ENCODE results near the gene RSRP1. TPM values are rescaled to one million over a fixed set of nuclear protein-coding genes. Genes with fewer than 3 reads are reported as not detected.
"Not testable (repeated sequence)": the region's sequence is repeated elsewhere in the genome, so short reads cannot be mapped to it uniquely, and the experiment has no call there.

Gene RSRP1
- total RNA-seq, 1 donor from 2014 or later, result 222 TPM

DNA sequence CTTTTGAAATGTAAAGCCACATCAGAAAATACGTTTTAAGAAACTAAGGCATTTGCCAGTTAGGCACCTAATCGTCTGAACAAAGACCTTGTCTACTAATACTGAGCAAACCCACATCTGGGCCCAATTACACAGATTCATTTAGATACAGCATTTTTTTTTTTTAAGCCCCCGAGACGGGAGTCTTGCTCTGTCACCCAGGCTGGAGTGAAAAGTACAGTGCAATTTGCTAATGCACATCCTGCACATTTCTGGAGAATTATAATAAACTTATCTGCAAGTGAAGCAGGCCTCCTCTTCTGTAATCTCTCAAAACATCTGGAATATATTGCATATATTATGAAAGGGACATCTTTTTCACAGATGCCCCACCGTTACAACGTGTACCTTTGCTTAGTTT is 3.3 kb downstream of the RSRP1 start:
- Mint-ChIP-seq H3K27ac (no peak overlapping the region), H3K27me3 (no peaks in the 10 kb centered on the region), H3K9me3 (no peaks in the 10 kb centered on the region), H3K36me3 (ENCODE audit: low read depth) (peaks cover 75% of the 10 kb centered on the region), H3K4me3 (no peak overlapping the region), H3K4me1 (peaks cover 68% of the 10 kb centered on the region)
- ChIA-PET POLR2A (interaction anchor here (1.7 to 2.0 kb wide), 2 partner anchors 11 to 12 kb away, joined by 3 to 16 read pairs; partner anchors contain the start of gene SYF2), CTCF (no interaction called here)
- TF ChIP-seq, protein P1, sequence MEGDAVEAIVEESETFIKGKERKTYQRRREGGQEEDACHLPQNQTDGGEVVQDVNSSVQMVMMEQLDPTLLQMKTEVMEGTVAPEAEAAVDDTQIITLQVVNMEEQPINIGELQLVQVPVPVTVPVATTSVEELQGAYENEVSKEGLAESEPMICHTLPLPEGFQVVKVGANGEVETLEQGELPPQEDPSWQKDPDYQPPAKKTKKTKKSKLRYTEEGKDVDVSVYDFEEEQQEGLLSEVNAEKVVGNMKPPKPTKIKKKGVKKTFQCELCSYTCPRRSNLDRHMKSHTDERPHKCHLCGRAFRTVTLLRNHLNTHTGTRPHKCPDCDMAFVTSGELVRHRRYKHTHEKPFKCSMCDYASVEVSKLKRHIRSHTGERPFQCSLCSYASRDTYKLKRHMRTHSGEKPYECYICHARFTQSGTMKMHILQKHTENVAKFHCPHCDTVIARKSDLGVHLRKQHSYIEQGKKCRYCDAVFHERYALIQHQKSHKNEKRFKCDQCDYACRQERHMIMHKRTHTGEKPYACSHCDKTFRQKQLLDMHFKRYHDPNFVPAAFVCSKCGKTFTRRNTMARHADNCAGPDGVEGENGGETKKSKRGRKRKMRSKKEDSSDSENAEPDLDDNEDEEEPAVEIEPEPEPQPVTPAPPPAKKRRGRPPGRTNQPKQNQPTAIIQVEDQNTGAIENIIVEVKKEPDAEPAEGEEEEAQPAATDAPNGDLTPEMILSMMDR (IDR thresholded peaks at IDR 0.05), result no peak
- ATAC-seq (ENCODE audit: low read depth) (no peak), DNase-seq (no peak)
- intact Hi-C loops (cut with micrococcal nuclease), result loop anchor here (10.0 kb wide), 2 partner anchors 281 to 829 kb away; partner anchors contain the start of genes NIPAL3 and STPG1

DNA sequence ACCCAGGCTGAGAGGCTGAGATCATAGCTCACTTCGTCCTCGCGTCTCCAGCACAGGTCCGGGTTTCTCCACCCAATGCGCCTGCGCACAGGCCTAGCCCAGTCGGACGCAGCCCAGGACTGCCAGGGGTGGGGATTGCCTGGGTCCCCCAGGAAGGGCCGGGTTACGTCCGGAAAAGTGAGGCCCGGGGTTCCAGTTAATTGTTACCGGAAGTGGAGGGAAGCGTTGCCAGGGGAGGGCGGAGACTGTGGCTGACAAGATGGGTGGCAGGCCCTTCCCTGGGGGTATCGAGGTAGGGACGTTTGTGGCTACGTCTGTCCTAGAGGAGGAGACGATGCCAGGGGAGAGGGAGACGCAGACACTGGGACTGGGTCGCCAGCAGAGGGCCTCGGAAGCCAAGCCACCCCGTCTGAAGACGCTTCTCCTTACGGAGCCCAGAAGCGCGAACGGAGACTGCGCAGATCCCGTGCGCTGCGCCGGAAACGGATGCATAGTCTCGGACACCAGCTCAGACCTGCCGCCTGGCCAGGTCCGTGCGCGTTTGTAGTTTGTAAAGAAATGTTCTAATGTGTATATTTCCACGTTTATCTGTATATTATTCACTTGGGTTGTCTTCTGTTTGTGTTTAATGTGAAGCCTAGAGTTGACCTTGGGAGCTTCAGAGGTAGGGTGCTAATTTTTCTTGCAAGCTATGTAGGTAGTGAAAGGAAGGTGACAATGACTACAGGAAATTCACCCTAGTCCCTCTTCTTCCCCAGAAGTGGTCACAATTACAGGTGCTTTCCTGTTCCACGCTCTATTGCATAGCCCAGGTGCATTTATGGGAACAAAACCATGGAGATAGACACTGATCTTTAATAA is 7.3 kb downstream of the RSRP1 start:
- ATAC-seq (ENCODE audit: low read depth), result peak; percentile 87
- ChIA-PET CTCF (interaction anchor here (0.7 to 1.6 kb wide), 4 partner anchors 9 to 248 kb away, joined by 3 to 10 read pairs (median 4); partner anchors contain the start of gene RSRP1), POLR2A (interaction anchor here (0.8 to 4.7 kb wide), 12 partner anchors 8 to 1260 kb away, joined by 3 to 25 read pairs (median 4); partner anchors contain the start of genes CLIC4, MACO1, SYF2 and TMEM50A)
- H3K4me3 Mint-ChIP-seq, result peak overlapping the region; percentile 96
- DNase-seq, result peak; percentile 79
- H3K9me3 Mint-ChIP-seq, result no peaks in the 10 kb centered on the region
- H3K27ac Mint-ChIP-seq, result peak overlapping the region; percentile 97
- intact Hi-C loops (cut with micrococcal nuclease), result loop anchor here (1.0 to 10.0 kb wide), 9 partner anchors 7 to 1048 kb away; partner anchors contain the start of genes NIPAL3, RSRP1, SRRM1 and STPG1
- H3K36me3 Mint-ChIP-seq (ENCODE audit: low read depth), result peaks cover 51% of the 10 kb centered on the region
- no peaks in the 10 kb centered on the region for H3K27me3 Mint-ChIP-seq
- TF ChIP-seq, protein P1 (IDR thresholded peaks at IDR 0.05), result no peak
- peaks cover 66% of the 10 kb centered on the region for H3K4me1 Mint-ChIP-seq

DNA sequence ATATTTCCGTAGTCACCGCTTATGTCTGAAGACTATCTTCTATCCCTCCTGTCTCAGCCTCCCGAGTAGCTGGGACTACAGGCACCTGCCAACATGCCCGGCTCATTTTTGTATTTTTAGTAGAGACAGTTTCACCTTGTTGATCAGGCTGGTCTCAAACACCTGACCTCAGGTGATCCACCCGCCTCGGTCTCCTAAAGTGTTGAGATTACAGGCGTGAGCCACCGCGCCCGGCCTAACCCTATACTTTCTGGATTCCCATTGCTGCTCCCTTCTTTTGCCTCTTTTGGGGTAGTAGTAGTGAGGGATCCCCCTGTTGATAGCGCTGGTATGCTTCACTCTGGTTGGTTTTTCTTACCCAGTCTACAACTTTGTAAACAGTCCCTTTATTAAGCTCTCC is 9.2 kb downstream of the RSRP1 start:
- H3K4me3 Mint-ChIP-seq, result no peak overlapping the region
- CTCF ChIA-PET, result no interaction called here
- intact Hi-C loops (cut with micrococcal nuclease), result loop anchor here (2.0 to 10.0 kb wide), 4 partner anchors 313 to 1046 kb away; partner anchors contain the start of gene SRRM1
- POLR2A ChIA-PET, result no interaction called here
- H3K27ac Mint-ChIP-seq, result peak overlapping the region; percentile 59
- no peaks in the 10 kb centered on the region for H3K27me3 Mint-ChIP-seq
- peaks cover 57% of the 10 kb centered on the region for H3K4me1 Mint-ChIP-seq
- peaks cover 39% of the 10 kb centered on the region for H3K36me3 Mint-ChIP-seq (ENCODE audit: low read depth)
- H3K9me3 Mint-ChIP-seq, result no peaks in the 10 kb centered on the region
- ATAC-seq (ENCODE audit: low read depth), result no peak
- DNase-seq, result no peak
- TF ChIP-seq, protein P1 (IDR thresholded peaks at IDR 0.05), result no peak

DNA sequence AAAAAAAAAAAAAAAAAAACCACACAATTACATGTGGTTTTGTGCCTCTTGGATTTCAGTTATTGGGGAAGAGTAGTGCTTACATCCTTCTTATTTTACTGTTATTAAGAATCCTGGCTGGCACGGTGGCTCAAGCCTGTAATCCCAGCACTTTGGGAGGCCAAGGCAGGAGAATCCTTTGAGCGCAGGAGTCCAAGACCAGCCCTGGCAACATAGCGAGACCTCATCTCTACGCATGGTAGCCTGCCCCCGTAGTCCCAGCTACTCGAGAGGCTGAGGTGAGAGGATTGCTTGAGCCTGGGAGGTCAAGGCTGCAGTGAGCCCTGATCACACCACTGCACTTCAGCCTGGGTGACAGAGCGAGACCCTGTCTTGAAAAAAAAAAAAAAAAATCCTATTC is 11.0 kb downstream of the RSRP1 start:
- ATAC-seq (ENCODE audit: low read depth); H3K27me3 Mint-ChIP-seq; H3K9me3 Mint-ChIP-seq; CTCF ChIA-PET; DNase-seq: not testable (repeated sequence)
- peaks cover 57% of the 10 kb centered on the region for H3K4me1 Mint-ChIP-seq
- H3K4me3 Mint-ChIP-seq, result peak overlapping the region; percentile 44
- H3K27ac Mint-ChIP-seq, result peak overlapping the region; percentile 83
- peaks cover 30% of the 10 kb centered on the region for H3K36me3 Mint-ChIP-seq (ENCODE audit: low read depth)
- intact Hi-C loops (cut with micrococcal nuclease), result loop anchor here (5.0 to 10.0 kb wide), 3 partner anchors 311 to 1044 kb away; partner anchors contain the start of gene SRRM1
- POLR2A ChIA-PET, result interaction anchor here (0.5 to 1.6 kb wide), 2 partner anchors 11 to 316 kb away, joined by 5 to 10 read pairs; partner anchors contain the start of gene RSRP1

DNA sequence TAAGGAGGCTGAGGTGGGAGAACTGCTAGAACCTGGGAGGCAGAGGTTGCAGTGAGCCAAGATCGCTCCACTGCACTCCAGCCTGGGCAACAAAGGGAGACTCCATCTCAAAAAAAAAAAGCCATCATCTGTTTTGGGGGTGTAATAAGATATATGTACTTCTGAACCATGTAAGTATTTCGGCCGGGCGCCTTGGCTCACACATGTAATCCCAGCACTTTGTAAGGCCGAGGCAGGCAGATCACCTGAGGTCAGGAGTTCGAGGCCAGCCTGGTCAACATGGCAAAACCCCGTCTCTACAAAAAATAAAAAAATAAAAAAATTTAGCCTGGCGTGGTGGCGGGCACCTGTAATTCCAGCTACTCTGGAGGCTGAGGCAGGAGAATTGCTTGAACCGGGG is 11.8 kb downstream of the RSRP1 start:
- CTCF ChIA-PET; ATAC-seq (ENCODE audit: low read depth); DNase-seq; H3K9me3 Mint-ChIP-seq; H3K4me3 Mint-ChIP-seq; H3K27ac Mint-ChIP-seq; H3K27me3 Mint-ChIP-seq: not testable (repeated sequence)
- Mint-ChIP-seq H3K4me1 (peaks cover 55% of the 10 kb centered on the region), H3K36me3 (ENCODE audit: low read depth) (peaks cover 28% of the 10 kb centered on the region)
- POLR2A ChIA-PET, result interaction anchor here (0.6 kb wide), 1 partner anchor 202 kb away, joined by 4 read pairs; no protein-coding TSS in a partner anchor
- intact Hi-C loops (cut with micrococcal nuclease), result loop anchor here (5.0 to 10.0 kb wide), 3 partner anchors 311 to 1043 kb away; partner anchors contain the start of gene SRRM1
